DMS53 treated with DMSO at 0.1 percent for 48 hours (cell line): ENCODE data around the gene FSIP1.

Source experiments
- DNase-seq: peaks from one replicate; lab custom pipeline; 2025; ENCODE audit not compliant: unreplicated experiment; lab: John Stamatoyannopoulos, UW

Gene FSIP1

DNA sequence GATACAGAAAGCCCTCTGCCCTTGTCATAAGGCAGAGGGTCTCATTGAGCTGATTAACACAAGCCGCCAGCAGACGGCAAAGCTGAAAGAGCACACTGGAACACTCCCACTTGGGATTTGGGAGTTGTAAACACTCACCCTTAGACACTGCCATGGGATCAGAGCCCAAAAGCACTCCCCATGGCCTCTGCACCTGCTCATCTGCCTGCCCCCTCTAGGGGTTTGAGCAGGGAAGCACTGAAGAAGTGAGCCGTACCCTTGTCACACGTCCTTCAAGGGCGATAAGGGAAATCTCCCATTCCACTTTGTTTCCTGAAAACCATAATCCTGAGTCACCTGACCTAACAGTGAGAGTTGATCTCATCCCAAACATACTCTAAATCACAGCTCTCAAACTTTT, 14.7 kb downstream of the FSIP1 start:
- no peak for DNase-seq

DNA sequence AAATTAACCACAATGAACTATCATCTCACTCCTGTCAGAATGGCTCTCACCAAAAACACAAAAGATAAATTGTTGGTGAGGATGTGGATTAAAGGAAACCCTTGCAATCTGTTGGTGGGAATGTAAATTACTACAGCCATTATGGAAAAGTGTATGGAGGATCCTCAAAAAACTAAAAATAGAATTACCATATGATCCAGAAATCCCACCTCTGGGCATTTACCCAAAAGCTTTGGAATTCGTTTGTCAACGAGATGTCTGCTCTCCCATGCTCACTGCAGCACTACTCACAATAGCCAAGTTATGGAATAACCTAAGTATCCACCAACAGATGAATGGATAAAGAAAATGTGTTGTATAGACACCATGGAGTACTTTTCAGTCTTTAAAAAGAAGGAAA, 21.6 kb downstream of the FSIP1 start:
- no peak for DNase-seq

DNA sequence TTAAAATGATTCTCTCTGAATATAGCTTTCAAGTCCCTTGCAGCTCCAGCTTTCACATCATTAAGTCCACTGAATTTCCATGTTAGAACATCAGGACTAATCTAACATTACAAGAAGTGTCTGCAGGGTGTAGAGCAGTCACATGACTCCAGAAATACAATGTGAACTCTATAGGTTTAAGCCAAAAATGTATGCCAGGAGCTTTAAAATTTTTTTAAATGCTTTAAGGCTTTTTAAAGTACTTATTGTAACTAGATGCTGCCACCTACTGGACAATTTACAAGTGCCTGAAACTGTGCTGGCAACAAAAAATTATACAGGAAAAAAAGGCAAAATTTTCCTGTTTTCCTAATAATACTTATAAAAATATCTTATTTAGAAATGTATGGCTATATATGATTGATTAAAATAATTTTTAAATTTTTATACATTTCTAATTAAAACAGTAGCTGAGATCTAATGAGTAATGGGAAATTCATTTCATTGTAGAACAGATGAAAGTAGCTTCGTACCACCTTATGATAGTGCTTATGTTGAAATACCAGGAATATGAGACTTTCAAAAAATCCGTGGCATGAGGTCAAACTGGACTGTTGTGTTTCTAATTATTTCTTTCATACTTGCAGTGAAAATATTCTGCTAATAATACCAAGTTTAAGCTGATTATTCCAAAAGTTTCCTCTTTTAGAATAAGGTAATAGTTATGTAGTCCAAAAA, 25.7 kb downstream of the FSIP1 start:
- DNase-seq, result peak; percentile 61

DNA sequence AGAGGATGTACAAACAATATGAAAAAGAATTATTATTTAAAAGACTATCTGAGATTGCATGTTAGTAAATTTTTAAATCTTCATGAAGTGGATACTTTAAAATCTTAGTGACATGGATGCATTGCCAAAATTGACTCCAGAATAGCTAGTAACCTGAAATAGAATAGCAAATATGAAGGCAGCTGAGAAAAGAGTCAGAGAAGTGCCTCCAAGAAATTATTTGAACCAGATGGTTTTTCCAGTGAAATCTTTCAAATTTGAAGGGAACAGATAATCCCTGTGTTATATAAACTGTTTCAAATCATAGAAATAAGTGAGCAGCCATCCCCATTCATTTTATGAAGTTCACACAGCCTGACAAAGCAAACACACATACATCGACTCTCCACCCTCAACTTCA, 29.6 kb downstream of the FSIP1 start:
- no peak for DNase-seq

DNA sequence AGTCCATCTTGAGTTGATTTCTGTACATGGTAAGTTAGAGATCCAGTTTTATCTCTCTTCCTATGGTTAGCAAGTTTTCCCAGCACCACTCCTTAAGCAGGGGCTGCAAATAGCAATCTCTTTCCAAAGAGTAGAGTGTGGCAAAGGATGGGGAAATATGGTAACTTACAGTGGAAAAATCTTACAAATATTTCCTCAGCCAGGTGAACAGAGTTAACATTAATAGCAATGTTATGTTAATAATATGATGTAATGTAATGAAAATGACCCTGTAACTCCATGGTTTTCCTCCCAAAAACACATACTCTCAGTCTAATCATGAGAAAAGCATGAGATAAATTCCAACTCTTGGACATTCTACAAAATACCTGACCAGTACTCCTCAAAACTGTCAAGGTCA, 30.4 kb downstream of the FSIP1 start:
- no peak for DNase-seq

DNA sequence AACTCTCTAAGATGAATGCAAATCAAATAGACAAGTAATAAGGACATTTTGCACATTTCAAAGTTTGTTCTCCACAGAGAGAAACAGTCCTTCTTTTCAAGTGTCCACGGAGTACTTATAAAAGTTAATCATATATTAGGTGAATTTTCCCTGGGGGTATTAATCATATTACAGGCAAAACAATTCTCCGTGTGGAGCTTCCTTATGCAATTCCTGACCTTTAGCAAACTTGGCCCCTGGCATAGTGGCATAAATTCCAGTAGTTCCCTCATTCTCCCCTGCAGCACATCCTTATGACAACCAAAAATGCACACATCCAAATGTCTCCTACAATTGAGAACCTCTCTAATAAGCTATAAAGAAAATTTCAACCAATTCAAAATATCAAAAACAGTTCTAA, 34.4 kb downstream of the FSIP1 start:
- DNase-seq, result no peak

DNA sequence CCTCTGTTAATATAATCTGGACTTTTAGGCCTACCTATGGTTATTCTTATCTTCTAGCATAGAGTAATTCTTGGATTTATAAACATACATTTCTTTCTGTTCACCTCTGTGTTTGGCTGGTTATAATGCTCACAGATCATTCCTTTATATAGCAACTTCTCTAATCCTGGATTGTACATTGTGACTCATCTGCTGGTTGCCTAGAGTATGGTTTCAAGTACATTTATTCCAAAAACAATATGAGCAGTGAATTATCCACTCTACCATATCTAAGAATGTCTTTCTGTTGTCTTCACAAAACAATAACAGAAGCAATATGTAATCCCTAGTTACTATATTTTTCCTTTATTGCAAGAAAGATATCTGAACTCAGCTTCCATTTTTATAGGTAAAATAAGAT, 35.3 kb downstream of the FSIP1 start:
- DNase-seq, result no peak

DNA sequence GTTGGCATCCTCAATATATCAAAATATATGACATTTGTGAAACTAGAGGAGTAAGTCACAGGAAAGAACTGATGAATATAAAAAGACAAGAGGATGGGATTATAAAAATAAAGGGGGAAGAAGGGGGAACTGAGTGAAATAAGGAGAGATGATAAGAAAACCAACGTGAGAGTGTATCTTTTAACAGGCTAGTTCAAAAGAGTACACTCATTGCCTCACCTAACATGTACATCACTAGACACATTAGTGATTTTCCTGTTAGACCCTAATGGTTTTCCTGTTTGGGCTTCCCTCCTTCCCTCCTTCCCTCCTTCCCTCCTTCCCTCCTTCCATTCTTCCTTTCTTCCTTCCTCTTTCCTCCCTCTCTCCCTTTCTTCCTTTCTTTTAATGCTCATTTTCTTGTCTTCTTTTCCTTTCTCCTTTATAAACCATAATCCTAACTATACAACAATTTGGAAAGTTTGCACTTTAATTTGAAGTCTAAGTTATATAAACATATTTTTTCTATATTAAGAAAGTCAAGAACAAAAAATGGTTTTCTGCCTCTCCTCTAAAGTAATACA, 35.8 kb downstream of the FSIP1 start:
- DNase-seq, result no peak

DNA sequence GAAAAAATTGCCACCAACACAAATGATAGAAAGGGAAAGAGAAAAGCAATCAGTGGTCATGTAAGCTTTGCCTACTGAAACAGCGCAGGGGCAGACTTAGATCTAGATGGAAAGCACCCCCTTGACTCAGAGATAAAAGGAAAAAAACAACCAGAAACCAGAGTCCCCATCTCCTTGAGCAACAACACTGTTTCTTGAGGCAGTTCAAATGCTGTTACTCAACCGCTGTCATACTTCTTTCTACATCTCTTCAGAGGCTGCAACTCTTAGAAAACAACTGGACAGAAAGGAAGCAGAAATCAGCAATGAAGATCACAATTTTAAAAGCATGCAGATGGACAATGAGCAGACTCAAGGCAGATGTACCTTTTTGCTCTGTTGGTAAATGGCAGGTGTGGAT, 36.5 kb downstream of the FSIP1 start:
- no peak for DNase-seq

DNA sequence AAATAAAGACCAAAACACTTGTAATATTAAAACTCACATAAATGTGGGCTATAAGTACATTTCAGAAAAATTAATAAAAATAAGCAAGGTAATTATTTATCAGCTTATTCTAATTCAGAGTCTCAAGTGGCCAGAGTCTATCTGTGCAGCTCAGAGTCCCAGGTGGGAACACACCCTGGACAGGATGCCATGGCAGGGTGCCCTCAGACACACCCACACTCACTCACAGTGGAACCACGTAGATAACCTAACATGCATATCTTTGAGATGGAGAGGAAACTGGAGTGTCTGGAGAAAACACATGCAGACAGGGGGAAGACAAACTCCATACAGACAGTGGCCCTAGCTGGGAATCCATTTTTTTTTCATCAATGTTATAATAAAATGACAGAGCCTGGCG, 37.2 kb downstream of the FSIP1 start:
- no peak for DNase-seq

DNA sequence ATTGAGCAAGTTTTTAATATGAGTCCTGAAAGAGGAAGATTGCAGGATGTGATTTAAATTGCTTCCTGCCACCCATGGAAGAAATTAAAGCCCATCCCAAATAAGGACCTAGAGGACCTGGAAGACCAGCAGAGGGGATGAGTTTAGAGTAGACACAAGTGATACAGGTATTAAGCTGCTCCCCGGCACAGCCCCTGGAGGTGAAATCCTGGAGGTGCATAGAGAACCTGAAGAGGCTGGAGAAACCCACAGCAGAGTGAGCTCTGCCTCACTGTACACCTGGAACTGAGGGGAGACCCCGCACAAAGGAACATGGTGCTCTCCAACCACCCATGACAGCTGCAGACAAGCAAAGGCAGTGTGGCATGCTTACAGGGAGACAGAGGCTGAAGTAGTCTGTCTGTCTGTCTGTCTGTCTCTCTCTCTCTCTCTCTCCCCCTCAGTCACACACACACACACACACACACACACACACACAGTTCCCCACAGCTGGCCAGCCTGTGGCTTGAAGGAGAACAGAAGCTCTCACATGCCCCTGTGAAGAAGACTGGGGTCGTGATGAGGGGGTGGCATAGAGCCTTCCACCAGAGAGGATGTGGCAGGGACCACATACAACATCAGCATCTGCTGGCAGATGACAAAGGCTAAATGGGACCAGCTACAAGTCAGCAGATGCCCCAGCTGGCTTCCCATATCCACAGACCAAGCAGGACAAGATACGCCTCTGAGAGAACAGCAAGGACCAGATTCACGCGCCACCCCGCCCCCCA, 38.1 kb downstream of the FSIP1 start:
- no peak for DNase-seq

DNA sequence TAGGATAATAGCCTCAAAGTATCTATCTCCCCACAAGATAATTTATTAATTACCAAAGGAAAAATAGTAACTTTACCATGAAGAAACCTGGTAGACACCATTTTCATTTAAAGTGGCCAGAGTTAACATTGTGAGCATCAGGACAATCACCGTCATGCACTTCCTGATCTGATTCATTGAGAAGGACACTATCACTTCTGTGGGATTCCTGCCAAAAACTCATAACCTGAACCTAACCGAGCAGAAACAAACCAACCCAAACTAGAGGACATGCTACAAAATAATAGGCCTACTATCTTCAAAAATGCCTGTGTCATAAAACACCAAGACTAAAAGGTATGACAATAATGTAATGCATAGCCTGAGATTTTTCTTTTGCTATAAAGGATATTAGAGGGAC, 39.0 kb downstream of the FSIP1 start:
- no peak for DNase-seq

DNA sequence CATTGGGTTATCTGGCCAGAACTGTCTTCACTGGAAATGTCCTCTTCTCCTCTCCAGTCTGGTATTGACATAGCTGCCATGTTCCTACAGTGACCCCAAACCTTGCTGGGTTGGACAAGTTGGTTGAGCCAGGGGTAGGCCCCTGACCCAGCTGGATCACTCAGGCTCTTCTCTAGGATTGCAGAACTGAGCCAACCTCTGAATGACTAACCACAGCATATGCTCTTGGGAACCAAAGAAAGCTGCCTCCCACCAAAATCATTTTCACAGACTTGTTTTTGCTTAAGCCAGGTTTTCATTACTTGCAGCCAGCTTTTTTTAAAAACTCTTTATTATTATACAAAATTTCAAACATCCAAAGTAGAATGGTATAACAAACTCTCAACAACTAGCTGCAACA, 41.4 kb downstream of the FSIP1 start:
- no peak for DNase-seq

DNA sequence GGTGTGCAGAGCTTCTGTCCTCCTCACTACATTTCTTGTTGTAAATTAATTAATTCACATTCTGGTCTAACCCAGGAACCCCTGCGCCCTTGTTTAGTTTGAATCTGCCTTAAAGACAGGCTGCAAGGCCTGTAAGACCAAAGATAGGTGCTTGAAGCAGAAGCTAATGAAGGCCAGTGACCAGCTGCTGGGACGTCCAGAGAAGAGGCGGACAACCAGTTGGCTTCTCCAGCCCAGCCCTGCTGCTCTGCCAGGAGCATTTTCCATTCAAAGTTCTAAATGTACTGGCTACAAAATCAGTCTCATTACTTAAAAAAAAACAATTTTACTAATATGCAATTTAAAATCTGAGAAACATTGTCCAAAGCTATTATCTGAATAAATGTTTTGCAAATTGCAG, 43.6 kb downstream of the FSIP1 start:
- DNase-seq, result no peak

DNA sequence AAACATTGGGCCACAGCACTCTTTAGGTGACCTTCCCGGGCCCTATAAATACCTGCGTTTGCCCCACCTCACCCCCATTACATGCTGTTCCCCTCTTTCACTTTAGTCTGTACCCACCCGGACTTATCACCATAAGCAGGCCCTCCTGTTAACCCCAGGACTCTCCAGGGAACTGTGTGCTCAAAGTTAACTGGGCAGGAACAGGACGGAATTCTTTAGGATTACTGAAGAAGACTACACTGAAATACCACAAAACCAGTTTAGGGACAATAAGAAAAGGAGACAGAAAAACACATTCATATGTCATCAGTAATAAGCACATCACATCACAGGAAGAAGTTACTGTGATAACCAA, 45.5 kb downstream of the FSIP1 start:
- no peak for DNase-seq

DNA sequence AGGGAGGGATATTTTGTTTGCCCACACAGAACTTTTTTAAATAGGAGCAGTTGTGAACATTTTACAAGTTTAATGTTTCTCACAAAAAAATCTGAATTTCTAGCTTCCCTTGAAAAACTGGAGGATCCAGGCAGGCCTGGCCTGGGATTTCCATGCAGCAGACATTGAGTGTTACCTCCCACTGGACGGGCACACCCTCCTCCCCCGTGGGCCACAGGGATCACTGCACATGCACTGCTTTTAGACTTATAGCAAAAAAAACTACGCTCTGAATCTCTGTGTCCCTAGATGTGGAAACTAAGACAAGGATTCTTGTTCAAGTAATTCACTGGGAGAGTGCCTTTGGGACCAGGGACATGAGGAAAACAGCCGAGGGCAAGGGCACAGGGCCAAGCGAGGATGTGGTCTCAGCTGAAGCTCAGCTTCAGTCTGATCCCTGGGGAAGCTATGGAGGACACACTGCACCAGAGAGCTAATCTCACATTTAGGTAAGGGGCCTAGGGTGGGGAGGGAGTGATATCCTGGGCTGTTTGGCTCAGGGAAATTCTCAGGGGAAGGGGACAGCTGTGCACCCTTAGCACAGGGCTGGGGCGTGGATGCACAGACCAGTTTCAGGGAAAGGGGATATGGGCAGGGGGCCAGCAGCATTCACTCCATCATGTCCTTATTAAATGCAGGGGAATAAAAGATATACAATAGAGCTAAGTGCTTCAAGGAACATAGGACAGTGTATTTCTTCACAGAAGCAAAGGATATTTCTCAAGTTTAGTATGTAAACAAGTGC, 46.0 kb downstream of the FSIP1 start:
- no peak for DNase-seq

DNA sequence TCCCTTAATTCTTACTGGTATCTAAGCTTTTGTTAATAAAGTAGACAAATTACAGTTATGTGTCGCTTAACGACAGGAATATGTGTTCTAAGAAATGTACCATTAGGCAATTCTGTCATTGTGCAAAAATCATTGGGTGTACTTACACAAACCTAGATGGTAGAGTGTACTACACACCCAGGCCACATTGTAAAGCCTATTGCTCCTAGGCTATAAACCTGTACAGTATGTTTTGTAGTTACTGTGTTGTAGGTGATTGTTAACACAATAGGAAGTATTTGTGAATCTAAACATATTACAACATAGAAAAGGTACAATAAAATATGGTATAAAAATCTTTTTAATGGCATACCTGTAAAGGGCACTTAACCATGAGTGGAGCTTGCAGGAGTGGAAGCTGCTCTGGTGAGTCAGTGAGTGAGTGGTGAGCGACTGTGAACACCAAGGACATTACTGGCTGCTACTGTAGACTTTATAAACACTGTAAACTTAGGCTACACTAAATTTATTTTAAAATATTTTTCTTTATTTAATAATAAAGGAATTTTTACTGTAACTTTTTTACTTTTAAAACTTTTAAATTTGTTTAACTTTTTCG, 47.4 kb downstream of the FSIP1 start:
- DNase-seq, result no peak

DNA sequence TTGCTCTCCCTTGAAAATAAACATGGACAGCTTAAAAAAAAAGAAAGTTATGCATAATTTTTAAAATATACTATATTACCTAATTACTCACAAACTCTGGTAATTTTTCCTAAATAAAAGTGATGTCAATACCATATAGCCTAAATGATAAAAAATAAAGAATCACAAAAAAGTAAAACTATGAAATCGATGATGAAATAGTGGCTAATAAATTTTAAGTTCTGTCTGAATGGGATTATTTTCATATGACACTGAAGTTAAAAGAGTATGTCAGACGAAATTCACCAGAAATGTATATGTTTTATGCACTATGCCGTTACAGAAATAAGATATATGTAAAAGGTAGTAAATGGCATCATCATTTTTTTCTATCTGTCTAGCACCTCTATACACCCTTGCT, 51.4 kb downstream of the FSIP1 start:
- DNase-seq, result no peak

DNA sequence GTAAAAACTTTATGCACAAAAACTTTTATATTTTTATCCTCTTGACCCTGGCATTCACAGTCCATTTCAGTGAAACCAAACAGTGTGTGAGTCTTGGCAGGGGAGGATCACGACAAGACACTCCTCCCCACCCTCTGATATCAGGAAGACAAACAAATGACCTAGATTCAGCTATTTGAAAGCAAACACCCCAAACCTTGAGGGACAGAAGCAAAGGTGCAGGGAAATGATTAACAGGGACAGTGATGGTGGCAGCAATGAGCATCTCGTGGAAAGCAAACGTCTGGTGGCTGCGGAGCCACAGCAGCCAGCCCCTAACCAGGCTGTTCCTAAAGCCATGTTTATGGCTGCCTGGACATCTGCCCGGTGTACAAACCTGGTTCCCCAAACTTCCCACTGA, 52.1 kb downstream of the FSIP1 start:
- peak; percentile 13 for DNase-seq

DNA sequence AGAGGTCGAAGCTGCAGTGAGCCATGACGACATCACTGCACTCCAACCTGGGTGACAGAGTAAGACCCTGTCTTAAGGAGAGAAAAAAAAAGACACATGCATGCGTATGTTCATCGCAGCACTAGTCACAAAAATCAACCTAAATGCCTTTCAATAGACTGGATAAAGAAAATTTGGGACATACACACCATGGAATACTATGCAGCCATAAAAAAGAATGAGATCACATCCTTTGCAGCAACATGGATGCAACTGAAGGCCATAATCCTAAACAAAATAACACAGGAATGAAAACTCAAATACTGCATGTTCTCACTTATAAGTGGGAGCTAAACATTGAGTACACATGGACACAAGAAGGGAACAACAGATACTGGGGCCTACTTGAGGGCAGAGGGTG, 53.1 kb downstream of the FSIP1 start:
- no peak for DNase-seq

DNA sequence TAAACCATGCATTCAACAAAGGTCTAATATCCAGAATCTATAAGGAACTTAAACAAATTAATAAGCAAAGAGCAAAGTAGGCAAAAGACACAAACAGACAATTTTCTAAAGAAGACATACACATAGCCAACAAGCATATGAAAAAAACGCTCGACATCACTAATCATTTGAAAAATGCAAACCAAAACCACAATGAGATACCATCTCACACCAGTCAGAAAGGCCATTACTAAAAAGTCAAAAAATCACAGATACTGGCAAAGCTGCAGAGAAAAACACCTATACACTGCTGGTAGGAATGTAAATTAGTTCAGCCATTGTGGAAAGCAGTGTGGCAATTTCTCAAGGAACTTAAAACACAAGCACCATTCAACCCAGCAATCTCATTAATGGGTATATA, 53.8 kb downstream of the FSIP1 start:
- DNase-seq, result no peak
